ENCODE measurements around the gene TMEM234.

TMEM234 gene

GRCh38 chr1:32180186-32181060, 41.7 kb downstream of the TMEM234 start:
- H3K4me1 Mint-ChIP-seq = peaks cover 49% of the 10 kb centered on the region
- H3K4me3 Mint-ChIP-seq = peak overlapping the region; percentile 97
- peak overlapping the region; percentile 99 for H3K27ac Mint-ChIP-seq
- ATAC-seq = peak; percentile 46
- peaks cover 42% of the 10 kb centered on the region for H3K36me3 Mint-ChIP-seq
- no peaks in the 10 kb centered on the region for H3K9me3 Mint-ChIP-seq
- no peaks in the 10 kb centered on the region for H3K27me3 Mint-ChIP-seq

DNA sequence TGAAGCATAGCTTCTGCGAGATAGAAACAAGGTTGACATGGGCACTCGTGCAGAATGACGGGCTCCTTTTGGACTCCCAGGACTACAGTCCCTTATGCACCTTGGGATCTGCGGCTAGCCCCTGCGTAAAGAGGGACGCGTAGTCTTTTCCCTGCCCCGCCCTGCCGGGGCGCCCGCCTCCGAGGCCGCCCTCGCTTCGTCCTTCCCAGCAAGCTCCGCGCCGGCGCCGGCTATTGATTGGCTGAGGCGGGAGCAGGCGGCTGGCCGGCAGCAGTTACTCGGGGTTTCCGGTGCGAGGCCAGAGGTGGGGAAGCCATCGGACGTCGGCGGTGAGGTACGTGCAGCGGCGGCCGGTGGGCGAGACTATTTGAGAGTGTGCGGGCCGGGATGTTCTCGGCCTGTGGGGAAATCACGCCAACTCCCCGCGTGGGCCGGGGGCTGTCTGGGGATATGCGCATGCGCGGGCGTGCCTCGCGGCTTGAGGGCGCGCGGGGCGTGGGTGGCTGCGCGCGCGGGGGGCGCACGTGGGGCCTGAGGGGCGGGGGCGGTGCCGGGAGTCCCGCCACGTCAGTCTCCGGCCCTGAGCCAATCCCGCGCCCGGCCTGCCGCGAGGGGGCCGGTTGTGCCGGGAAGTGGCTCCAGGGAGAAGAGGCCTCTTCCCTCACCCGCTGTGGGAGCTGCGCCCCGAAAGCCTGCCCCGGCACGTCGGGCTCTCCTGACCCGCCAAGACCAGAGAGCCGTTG, 42.5 kb downstream of the TMEM234 start, which contains the start of gene TXLNA:
Gene TXLNA, plus strand, starts transcription at position 233 of the 743 bp plus-strand sequence. CDS start 671 bp downstream, outside the sequence.
- Mint-ChIP-seq H3K27me3 (no peaks in the 10 kb centered on the region), H3K4me3 (peak within 1 kb of the TSS; percentile 97), H3K9me3 (no peaks in the 10 kb centered on the region), H3K36me3 (peaks cover 37% of the 10 kb centered on the region), H3K4me1 (peaks cover 45% of the 10 kb centered on the region), H3K27ac (peak within 1 kb of the TSS; percentile 99)
- peak; percentile 96 for ATAC-seq

DNA sequence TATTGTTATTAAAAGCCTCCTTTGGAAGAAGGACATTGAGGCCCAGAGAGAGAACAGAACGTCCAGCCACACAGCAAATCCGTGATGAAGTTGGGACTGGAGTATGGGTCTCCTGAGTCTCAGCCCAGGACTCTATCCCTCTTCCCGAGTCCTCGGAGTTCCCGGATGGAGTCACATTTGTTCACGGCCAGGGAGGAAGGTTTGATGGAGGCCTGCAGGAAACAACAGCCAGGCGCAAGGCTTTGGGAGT, 43.0 kb downstream of the TMEM234 start:
- Mint-ChIP-seq H3K9me3 (no peaks in the 10 kb centered on the region), H3K27me3 (no peaks in the 10 kb centered on the region), H3K27ac (peak overlapping the region; percentile 99), H3K4me3 (peak overlapping the region; percentile 97), H3K4me1 (peaks cover 40% of the 10 kb centered on the region), H3K36me3 (peaks cover 37% of the 10 kb centered on the region)
- ATAC-seq = no peak

- ATAC-seq = no peak
- Mint-ChIP-seq H3K36me3 (peaks cover 38% of the 10 kb centered on the region), H3K4me3 (peak overlapping the region; percentile 97), H3K9me3 (no peaks in the 10 kb centered on the region), H3K27me3 (no peaks in the 10 kb centered on the region), H3K4me1 (peaks cover 36% of the 10 kb centered on the region), H3K27ac (peak overlapping the region; percentile 99)
Observed at GRCh38 chr1:32178380-32179192, 43.6 kb downstream of the TMEM234 start.

DNA sequence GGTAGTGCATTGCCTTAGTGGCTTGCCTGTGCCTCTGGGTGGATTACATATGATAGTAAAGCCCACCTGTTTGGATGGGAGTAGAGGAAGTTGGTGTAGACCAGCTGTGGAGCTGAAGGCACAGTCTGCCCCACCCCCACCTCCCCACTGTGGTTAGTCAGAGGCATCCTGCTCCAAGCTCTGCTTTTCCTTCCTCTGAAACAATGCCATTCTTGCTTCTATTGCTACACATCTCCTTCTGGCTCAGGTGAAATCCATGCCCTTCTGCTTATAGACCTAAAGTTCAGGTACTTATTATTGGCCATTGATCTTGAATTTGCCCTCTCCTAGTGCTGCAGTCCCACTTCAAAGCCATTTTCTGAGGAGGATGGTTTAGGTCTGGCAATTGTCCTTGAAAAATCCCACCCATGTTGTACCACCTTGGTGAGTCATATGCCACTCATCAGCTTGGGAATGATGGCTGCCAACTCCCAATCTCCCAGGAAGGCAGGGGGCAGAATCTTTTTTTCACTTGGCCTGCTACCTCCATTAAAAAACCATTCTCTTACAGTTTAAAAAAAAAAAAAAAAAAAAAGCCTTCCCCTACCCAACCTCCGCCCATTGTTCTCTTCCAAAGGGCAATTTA, 49.4 kb downstream of the TMEM234 start:
- Mint-ChIP-seq H3K9me3 (no peaks in the 10 kb centered on the region), H3K27ac (no peak overlapping the region), H3K36me3 (peaks cover 56% of the 10 kb centered on the region), H3K4me3 (no peak overlapping the region), H3K27me3 (no peaks in the 10 kb centered on the region), H3K4me1 (no peaks in the 10 kb centered on the region)
- ATAC-seq = no peak

- Mint-ChIP-seq H3K9me3 (no peaks in the 10 kb centered on the region), H3K27ac (no peak overlapping the region), H3K36me3 (peaks cover 68% of the 10 kb centered on the region), H3K4me1 (no peaks in the 10 kb centered on the region), H3K27me3 (no peaks in the 10 kb centered on the region), H3K4me3 (no peak overlapping the region)
- ATAC-seq = no peak
Observed at GRCh38 chr1:32170991-32171390, 51.2 kb downstream of the TMEM234 start.

Data from stimulated activated memory B cell treated with anti-CD40 and anti-IgM and Interleukin-4, amounts not matched to agents 10 μg/mL and 1 μg/mL and 100 μg/mL, for 72 hours (primary cell).